Activated CD4-positive, alpha-beta T cell treated with anti-CD3 and anti-CD28 coated beads for 1 hour (primary cell): Measurements from ENCODE around the gene SLC18A3.

ENCODE experiments used
- DNase-seq: peaks from one replicate; pipeline ENCODE4 v3.0.0-alpha.2; 2020

SLC18A3 gene

DNA sequence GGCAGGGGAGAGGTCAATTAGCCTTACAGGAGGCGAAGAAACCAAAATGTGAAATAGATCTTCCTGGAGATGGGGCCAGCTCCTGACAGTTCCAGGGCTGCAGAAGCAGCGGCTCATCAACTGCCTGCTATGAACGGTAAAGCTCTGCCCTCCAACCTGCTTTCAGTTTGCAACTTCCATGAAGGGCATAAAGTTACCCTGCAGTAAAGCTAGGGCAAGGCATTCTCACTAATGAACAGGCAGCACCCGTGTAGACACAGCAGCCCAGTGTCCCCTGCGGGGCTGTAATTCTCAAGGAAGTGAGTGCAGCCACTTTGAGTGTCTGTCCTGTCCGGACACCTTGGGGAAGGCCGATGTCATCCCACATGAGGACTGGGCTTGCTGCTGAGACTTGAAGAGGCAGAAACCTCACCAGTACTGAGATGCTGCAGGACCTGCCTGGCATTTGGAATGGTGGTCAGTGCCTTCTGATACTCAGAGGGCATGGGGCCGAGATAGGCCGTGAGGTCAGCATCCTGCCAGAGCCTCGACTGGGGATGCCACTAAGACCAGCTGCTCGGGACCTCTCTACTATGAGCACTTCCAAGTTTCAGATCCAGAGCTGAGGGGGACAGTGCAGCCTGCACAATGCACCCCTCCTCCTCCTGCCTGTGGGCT, 43.3 kb downstream of the SLC18A3 start:
- no peak for DNase-seq

GRCh38 chr10:49654036-49654693, 44.1 kb downstream of the SLC18A3 start:
- DNase-seq = no peak

- DNase-seq = no peak
These were observed 45.0 kb downstream of the SLC18A3 start for GRCh38 chr10:49655099-49655498.

DNA sequence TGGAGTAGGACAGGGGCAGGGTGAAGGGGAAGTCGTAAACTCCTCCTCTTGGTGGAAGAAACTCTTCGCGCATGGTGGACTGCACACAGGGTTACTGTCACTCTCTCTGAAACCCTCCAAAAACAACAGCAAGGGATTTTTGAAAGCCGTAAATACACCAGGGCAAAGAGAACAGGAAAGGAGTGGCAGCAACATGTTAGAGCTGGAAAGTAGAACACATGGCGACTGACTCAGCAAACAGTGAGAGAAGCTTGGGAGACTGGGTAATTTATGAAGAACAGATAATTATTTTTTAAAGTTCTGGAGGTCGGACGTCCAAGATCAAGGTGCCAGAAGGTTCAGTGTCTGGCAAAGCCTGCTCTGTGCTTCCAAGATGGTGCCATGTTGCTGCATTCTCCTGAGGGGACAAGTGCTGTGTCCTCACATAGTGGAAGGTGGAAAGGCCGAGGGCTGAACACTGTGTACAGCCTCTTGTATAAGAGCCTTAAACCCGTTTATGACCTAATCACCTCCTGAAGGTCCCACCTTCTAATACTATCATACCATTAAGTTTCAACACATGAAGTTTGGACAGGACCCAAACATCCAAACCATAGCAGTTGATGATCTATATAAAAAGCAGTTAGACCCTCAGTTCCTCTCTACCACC, 46.9 kb downstream of the SLC18A3 start:
- no peak for DNase-seq

DNA sequence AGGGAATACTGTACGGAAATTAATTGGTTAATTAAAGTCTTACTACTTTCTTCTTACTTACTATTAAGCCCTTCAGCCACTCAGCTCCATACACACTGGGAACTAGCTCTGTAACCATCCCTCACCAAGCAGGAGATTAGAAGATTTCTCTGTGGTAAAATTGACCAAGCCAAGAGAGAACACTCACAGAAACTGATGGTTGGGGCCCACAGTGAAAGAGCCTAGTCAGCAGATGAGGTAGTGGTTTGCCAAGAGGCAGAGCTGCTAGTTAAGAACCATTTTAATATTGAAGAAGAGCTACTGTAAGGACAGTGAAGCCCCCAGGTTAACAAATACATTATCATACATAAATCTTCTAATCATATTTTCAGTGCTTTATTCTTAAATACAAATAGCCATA, 47.5 kb downstream of the SLC18A3 start:
- DNase-seq = no peak

- DNase-seq = no peak
These were observed 51.2 kb downstream of the SLC18A3 start for GRCh38 chr10:49661140-49661856.
